Ishikawa (cell line): Measurements from ENCODE around the gene KDM5B.

Experiments used
- CEBPB ChIP-seq: IDR thresholded peaks from 2 replicates; pipeline ENCODE4 v1.6.1; 2012
- EP300 ChIP-seq: IDR thresholded peaks from 2 replicates; pipeline ENCODE4 v1.6.1; 2012; ENCODE audit warnings: borderline replicate concordance
- YY1 ChIP-seq: IDR thresholded peaks from 2 replicates; pipeline ENCODE4 v1.6.1; 2012; ENCODE audit warnings: low read depth
- TF ChIP-seq, protein P1 (sequence below): IDR thresholded peaks from 2 replicates; pipeline ENCODE4 v1.6.1; 2012; ENCODE audit warnings: low read depth, mild to moderate bottlenecking

DNA sequence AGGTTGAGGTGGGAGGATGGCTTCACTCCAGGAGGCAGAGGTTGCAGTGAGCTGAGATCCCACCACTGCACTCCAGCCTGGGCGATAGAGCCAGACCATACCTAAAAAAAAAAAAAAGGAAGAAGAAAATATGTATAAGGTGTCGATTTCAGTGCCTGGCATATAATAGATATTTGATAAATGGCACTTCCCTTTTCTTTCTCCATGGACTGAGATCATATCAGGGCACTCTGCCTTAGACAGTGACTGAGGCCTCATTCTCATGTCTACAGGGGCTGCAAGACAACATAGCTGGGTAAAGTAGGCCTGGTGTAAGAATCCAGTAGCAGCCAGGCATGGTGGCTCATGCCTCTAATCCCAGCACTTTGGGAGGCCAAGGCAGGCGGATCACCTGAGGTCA, 23.7 kb upstream of the KDM5B start:
- TF ChIP-seq, protein P1, sequence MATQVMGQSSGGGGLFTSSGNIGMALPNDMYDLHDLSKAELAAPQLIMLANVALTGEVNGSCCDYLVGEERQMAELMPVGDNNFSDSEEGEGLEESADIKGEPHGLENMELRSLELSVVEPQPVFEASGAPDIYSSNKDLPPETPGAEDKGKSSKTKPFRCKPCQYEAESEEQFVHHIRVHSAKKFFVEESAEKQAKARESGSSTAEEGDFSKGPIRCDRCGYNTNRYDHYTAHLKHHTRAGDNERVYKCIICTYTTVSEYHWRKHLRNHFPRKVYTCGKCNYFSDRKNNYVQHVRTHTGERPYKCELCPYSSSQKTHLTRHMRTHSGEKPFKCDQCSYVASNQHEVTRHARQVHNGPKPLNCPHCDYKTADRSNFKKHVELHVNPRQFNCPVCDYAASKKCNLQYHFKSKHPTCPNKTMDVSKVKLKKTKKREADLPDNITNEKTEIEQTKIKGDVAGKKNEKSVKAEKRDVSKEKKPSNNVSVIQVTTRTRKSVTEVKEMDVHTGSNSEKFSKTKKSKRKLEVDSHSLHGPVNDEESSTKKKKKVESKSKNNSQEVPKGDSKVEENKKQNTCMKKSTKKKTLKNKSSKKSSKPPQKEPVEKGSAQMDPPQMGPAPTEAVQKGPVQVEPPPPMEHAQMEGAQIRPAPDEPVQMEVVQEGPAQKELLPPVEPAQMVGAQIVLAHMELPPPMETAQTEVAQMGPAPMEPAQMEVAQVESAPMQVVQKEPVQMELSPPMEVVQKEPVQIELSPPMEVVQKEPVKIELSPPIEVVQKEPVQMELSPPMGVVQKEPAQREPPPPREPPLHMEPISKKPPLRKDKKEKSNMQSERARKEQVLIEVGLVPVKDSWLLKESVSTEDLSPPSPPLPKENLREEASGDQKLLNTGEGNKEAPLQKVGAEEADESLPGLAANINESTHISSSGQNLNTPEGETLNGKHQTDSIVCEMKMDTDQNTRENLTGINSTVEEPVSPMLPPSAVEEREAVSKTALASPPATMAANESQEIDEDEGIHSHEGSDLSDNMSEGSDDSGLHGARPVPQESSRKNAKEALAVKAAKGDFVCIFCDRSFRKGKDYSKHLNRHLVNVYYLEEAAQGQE = no peak
- TF ChIP-seq CEBPB (no peak), EP300 (no peak), YY1 (no peak)
